IPS-NIHi7 (cell line): Measurements from ENCODE around the gene CAPN11.

Source experiments
- DNase-seq: peaks from one replicate; pipeline ENCODE4 v3.0.0; 2012; ENCODE audit warnings: mixed read lengths; ENCODE audit errors: extremely low spot score

Gene CAPN11

GRCh38 chr6:44158770-44159228, at the start of gene CAPN11:
Gene CAPN11 (plus strand): TSS chr6:44158820. CDS start chr6:44158849, 29 bp downstream.
- DNase-seq = no peak

DNA sequence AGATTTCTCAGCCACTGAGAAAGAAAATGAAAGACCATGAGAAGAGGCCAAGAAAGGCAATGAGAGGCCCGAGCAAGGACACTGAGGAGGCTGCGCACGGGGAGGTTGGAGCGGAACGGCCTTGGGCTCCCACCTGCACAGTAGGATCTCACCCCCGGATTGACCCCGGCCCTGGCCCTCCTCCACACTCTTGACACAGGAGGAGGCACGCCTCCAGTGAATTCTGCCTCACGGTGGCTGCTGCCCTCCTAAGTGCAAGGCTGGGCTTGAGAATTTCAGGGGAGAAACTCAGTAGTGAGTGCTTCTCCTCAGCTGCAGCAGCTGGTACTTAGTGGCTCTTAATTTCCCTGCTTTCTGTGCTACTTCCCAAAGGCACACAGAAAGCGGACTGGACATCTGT, 49.4 kb upstream of the CAPN11 start:
- DNase-seq = no peak

- DNase-seq = no peak
Measured at GRCh38 chr6:44110005-44110676, 48.5 kb upstream of the CAPN11 start.

- DNase-seq = no peak
Measured at GRCh38 chr6:44110966-44111365, 47.7 kb upstream of the CAPN11 start.

DNA sequence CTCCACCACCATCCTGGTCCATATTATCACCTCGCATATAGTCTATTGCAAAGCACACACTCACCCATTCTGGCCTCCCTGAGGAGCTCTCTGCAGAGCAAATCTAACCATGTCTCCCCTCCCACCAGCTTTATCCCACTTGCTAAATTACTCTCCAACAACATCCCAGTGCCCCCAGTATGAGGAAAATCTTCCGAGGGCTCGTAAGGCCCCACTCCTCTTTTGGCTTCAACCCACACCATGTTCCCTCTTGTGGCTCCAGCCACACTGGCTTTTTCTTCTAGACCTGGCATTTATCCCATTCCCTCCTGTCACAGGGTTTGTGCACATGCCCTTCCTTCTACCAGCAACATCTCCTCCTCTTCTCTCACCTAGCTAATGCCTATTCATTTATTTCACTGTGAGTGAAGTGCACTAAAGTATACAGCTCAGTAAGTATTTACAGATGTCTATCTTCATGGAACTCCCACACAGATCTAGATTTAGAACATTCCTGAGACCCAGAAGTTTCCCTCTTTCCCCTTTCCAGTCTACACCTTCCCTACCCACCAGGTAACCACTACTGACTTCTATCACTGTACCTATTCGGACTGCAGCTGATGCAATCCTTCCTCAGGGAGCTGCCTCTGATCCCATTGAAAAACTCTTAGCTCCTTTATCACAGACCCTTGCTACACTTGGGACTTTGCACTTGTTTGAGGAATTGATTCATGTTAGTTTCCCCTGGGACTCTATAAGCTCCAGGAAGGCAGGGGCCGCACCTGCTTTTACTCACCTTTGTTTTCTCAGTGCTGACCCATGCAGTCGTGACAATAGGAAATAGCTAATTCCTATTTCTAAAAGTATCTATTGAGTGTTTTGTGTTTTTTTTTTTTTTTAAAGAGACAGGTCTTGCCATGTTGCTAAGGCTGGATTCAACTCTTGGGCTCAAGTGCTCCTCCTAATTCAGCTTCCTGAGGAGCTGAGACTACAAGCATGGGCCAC, 46.9 kb upstream of the CAPN11 start:
- no peak for DNase-seq

GRCh38 chr6:44113414-44113813, 45.2 kb upstream of the CAPN11 start:
- DNase-seq = peak; percentile 28

GRCh38 chr6:44115866-44116265, 42.8 kb upstream of the CAPN11 start:
- no peak for DNase-seq

DNA sequence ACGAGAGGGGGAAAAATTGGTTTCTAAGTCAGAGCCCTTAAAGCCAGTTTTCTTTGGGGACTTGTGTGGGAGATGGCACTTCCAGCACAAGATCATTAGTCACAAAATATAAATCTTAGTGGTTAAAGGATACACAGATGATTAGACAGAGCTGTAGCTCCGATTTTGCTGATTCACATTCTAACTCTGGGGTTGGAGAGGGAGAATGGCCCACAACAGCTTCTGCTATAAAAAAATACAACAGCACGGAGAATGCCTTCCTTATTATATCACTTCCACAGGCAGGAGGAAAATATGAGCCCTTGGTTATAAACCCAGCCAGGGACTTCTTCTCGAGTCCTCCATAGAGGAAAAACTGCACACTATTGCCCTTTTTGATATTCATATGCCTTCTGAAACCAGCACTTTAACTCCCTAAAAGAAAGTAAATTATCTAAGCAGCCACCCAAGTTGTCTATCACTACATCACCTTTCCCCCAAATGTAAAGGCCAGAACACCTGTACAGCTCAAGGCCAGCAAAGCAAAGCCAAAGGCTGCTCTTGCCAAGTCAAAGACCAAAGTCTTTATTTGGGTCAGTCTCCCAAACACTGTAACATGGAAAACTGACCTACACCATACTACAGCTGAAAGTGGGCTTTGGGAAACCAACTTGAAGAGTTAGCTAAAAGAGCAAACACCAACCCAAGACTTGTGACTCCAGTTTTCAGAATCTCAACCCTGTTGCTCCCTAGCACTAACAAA, 41.8 kb upstream of the CAPN11 start:
- DNase-seq = no peak

DNA sequence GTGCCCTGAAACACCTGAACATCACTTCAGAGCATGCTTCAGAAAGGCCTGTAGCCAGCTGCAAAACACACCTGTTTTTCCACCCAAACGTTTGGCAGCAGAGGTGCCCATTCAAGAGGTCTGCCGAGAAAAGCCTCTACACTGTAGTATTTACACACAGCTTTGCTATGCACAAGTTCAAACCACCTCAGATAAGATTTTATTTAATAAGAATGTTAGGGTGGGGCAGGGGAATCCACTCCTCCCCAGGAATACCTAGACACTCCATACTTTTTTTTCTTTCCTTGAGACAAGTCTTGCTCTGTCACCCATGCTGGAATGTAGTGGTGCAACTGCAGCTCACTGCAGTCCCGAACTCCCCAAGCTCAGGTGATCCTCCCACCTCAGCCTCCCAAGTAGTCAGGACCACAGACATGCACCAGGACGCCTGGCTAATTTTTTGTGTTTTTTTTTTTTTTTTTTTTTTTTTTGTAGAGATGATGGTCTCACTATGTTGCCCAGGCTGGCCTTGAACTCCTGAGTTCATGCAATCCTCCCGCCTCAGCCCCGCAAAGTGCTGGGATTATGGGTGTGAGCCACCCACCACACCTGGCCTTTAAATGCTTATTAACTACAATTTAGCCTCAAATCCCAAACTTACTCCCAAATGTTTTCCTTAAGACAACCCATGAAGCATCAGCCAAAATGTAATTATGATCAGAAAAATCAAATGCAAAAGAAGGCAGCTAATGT, 41.1 kb upstream of the CAPN11 start:
- DNase-seq = no peak

GRCh38 chr6:44119704-44120262, 38.8 kb upstream of the CAPN11 start:
- no peak for DNase-seq

DNA sequence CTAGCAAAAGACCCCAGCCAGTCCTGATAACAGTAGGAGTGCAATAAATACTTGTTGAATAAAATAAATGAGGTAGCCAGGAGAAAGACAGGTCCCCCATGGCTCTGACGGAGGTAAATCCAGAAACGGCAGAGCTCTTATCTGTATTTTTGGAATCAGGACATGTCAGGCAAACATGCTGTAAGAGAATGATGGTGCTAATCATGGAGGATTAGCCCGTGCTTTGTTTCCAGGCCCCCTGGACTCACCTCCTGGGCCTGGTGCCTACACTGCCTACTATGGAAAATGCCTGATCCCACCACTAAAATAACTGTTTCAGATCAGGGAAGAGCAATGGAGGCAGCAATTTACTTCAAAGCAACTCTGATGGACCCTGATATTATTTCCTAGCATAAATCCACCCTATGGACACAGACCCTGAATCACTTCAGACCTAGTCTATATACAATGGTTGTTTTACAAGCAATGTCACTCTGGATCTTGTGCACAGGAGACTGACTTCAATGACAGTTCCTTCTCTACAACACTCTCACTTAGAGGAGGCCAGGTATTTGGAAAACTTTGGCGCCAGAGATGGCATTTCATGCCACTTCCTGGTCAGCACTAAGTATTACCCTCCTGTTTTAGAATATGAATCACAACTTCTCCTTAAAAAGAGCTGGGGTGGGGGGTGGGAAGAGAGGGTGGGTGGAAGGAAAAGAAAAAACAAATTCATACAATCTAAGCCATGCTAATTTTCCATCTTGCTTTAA, 37.8 kb upstream of the CAPN11 start:
- no peak for DNase-seq

- DNase-seq = no peak
Measured at GRCh38 chr6:44122801-44123200, 35.8 kb upstream of the CAPN11 start.

DNA sequence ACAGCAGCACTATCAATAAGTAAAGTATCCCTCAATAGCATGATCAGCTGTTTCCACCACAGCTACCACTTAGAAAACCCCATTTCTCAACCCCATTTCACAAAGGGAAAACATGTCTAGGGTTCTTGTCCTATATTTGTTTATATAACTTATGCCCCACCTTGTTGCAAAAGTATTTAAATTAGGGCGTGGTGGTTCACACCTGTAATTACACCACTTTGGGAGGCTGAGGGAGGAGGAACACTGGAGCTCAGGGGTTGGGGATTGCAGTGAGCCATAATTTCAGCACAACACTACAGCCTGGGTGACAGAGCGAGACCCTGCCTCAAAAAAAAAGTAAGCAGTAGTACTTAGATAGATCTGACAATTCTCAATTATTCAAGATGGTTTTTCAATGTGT, 35.1 kb upstream of the CAPN11 start:
- DNase-seq = no peak

DNA sequence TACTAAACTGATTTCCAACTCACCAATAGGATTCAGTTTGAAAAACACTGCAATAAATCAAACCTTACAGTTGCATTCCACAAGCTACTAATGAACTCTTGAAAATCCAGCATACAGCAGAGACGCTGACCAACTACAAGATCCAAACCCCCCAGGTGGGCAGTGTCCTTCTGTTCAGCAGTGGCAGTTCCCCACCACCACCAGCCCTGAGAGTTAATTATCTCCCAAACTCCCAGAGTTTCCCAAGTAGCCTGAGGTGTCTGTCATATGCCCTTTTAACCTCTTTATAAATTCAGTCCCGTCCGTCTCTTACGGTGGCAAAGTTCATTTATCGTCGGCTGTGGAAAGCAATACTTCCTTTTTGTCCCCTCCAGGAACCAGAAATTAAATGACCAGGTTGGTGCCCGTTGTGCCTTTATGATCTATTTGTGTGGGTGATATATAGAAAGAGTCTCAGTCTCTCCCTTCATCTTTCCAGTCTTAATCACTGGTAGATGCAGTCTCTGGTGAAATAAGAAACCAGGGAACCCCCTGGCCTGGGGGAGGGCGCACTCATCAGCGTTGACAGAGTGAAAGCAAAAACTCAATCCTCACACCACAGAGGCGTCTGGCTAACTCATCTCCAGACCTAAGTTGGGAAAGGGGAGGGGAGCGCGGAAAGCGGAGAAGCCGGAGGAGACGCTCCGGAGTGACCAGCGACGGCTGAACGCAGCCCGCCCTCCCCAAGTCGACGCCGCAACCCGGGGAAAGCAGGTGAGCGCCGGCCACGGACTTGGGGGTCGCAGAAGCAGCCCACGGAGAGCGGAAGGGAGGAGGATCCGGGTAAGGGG, 32.1 kb upstream of the CAPN11 start:
- DNase-seq = peak; percentile 84

- DNase-seq = peak; percentile 98
Measured at GRCh38 chr6:44127186-44128019, 31.2 kb upstream of the CAPN11 start, which contains the start of the genes MRPL14 and TMEM63B. Gene MRPL14 (minus strand): TSS chr6:44127452. CDS start chr6:44116611, 10,841 bp downstream. Gene TMEM63B (plus strand): TSS chr6:44127554. CDS start chr6:44134585, 7,031 bp downstream.

DNA sequence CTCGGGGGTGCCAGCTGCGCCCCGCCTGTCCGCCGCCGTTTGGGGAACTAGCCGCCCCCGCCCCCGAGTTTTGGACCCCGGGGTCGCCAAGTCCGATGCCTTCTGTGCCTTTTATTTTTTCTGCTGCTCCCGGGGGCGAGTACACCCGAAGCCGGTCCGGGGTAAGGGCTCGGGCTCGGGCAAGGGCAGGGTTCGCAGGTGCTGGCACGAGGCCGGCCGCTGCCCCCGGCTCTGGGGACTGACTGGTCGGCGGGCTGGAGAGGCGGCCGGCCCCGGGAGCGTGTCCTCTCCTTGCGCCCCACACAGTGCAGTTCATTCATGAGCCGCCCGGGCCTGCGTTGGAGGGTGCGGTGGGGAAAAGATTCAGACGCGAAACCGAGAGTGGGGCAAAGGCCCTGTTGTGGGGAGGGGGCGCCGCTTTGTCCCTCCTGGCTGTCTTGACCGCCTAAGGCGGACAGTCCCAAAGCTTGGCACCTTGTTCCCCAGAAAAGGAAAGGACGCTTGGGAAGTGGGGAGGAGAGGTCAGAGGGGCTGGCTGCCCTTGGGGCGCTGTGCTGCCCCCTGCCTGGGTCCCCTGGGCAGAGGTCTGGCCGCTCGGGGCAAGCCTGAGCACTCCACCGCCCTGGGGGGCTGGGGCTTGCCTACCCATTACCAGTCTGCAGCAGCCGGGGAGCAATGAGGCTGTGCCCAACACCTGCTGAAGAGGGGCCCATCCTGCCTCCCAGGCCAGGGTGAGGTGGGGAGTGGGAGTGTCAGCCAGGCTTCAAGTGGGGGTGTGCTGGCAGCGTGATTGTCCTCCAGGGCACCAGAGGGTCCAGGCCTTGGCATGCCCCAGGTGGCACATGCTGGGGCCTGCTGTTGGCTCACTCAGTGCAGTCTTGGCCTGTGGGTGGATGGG, 30.4 kb upstream of the CAPN11 start:
- DNase-seq = peak; percentile 57

GRCh38 chr6:44129841-44130322, 28.7 kb upstream of the CAPN11 start:
- DNase-seq = no peak
